Activated T-helper 17 cell treated with anti-CD3 and anti-CD28 coated beads, Interleukin-2, amount 50 U/mL, for 72 hours (primary cell): Measurements from ENCODE around the gene SORBS1. TPM values are rescaled to one million over a fixed set of nuclear protein-coding genes. Genes with fewer than 3 reads are reported as not detected.
"Not testable (repeated sequence)": the region's sequence is repeated elsewhere in the genome, so short reads cannot be mapped to it uniquely, and the experiment has no call there.

Experiments
- ATAC-seq: fragments of 150-1000 bp; cut with Tn5 transposase; replicated peaks from 2 replicates; pipeline ENCODE4 v1.10.0; 2021; ENCODE audit warnings: mild to moderate bottlenecking, moderate library complexity
- H3K27ac Mint-ChIP-seq: one replicate; pipeline ENCODE4 v1.8.0; 2022; ENCODE audit warnings: mixed read lengths
- H3K27me3 Mint-ChIP-seq: one replicate; pipeline ENCODE4 v1.8.0; 2022; ENCODE audit warnings: mixed read lengths
- H3K36me3 Mint-ChIP-seq: one replicate; pipeline ENCODE4 v1.8.0; 2022; ENCODE audit warnings: low read depth, mild to moderate bottlenecking, mixed read lengths
- H3K4me1 Mint-ChIP-seq: one replicate; pipeline ENCODE4 v1.8.0; 2022; ENCODE audit warnings: mixed read lengths
- H3K4me3 Mint-ChIP-seq: one replicate; pipeline ENCODE4 v1.8.0; 2022; ENCODE audit warnings: mild to moderate bottlenecking, mixed read lengths
- H3K9me3 Mint-ChIP-seq: one replicate; pipeline ENCODE4 v1.8.0; 2022; ENCODE audit warnings: mixed read lengths
- total RNA-seq, 2 donors: library from RNA; stranded (reverse); gene quantifications; one replicate each; pipeline ENCODE4 v1.2.3, GENCODE V29; 2022

Gene SORBS1
- total RNA-seq, 2 donors from 2014 or later = 1.1 to 3.4 TPM

DNA sequence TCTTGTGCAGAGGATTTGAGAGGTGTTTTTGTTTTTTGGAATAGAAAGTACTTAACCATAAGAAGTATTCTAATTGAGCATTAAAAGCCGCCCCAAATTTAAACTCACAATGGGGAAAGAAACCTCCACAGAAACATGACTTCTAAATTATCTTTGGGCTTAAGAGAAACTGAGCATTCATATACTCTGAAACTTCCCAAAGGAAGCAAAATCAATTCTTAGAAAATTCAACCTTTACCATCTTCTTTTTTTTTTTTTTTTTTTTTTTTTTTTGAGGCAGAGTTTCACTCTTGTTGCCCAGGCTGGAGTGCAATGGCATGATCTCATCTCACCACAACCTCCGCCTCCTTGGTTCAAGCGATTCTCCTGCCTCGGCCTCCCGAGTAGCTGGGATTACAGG lies 93.5 kb downstream of the SORBS1 start:
- H3K4me3 Mint-ChIP-seq, ATAC-seq, H3K27ac Mint-ChIP-seq, H3K4me1 Mint-ChIP-seq, H3K36me3 Mint-ChIP-seq, H3K9me3 Mint-ChIP-seq: not testable (repeated sequence)
- H3K27me3 Mint-ChIP-seq = peaks cover 19% of the 10 kb centered on the region

DNA sequence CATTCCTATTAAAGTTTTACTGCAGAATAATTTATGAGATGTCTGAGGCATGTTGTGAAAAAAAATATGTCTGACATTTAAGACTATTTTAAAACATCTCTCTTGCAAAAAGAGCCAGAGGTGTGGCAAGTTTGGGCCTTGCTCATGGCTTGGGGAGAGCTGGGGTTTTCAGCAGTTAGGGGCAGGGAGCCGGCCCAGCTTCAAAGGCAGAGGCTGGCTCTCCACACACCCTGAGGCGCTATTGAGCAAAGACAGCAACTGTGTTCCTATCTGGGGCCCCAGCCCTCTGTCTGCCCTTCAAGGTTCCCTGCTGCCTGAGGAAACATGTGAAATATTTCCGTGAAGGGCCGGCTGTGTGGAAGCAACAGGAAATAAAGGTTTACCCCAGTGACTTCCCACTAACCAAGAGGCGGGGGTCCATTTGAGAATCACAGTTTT lies 94.0 kb downstream of the SORBS1 start:
- Mint-ChIP-seq H3K9me3 (no peaks in the 10 kb centered on the region), H3K27me3 (peaks cover 19% of the 10 kb centered on the region), H3K36me3 (no peaks in the 10 kb centered on the region)

DNA sequence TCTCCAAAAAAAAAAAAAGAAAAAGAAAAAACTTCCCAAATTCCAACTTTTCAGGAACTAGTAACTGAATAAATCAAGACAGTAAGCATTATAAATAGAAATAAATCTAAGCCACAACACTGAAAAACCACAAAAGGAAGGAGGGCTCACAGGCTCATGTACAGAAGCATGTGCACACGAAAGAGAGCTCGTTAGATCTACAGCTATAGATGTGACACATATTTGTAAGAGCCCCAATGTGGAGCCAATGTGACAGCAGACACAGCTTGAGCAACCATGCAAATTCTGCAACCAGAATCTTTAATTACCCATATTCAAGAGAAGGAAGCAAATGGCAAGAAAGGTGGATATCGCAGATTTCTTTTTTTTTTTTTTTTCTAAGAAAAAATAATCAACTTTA lies 94.7 kb downstream of the SORBS1 start:
- Mint-ChIP-seq H3K36me3 (no peaks in the 10 kb centered on the region), H3K27ac (no peak overlapping the region), H3K9me3 (no peaks in the 10 kb centered on the region), H3K27me3 (peaks cover 19% of the 10 kb centered on the region), H3K4me1 (no peaks in the 10 kb centered on the region), H3K4me3 (no peak overlapping the region)
- ATAC-seq = no peak

More for the DNA sequence above, 94.0 kb downstream of the SORBS1 start:
- ATAC-seq = no peak
- Mint-ChIP-seq H3K4me3 (no peak overlapping the region), H3K27ac (no peak overlapping the region), H3K4me1 (no peaks in the 10 kb centered on the region)

DNA sequence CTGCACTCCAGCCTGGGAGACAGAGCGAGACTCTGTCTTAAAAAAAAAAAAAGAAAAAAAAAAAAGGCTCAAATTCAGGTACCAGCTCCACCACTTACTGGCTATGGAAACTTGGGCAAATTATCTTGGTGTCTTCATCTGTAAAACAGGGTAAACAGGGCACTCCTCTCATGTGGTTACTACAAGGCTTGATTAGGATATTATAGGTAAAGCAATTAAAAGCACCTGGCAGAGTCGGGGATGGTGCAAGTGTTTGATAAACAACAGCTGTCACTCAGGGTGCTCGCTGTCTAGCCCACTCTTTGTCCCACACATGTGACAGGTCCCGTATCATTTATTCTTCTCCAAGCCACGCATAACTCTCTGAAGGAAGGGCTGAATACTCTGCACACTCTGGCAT lies 96.9 kb downstream of the SORBS1 start:
- Mint-ChIP-seq H3K27me3 (peaks cover 19% of the 10 kb centered on the region), H3K27ac (no peak overlapping the region), H3K4me1 (no peaks in the 10 kb centered on the region), H3K9me3 (no peaks in the 10 kb centered on the region), H3K4me3 (no peak overlapping the region), H3K36me3 (no peaks in the 10 kb centered on the region)
- no peak for ATAC-seq

DNA sequence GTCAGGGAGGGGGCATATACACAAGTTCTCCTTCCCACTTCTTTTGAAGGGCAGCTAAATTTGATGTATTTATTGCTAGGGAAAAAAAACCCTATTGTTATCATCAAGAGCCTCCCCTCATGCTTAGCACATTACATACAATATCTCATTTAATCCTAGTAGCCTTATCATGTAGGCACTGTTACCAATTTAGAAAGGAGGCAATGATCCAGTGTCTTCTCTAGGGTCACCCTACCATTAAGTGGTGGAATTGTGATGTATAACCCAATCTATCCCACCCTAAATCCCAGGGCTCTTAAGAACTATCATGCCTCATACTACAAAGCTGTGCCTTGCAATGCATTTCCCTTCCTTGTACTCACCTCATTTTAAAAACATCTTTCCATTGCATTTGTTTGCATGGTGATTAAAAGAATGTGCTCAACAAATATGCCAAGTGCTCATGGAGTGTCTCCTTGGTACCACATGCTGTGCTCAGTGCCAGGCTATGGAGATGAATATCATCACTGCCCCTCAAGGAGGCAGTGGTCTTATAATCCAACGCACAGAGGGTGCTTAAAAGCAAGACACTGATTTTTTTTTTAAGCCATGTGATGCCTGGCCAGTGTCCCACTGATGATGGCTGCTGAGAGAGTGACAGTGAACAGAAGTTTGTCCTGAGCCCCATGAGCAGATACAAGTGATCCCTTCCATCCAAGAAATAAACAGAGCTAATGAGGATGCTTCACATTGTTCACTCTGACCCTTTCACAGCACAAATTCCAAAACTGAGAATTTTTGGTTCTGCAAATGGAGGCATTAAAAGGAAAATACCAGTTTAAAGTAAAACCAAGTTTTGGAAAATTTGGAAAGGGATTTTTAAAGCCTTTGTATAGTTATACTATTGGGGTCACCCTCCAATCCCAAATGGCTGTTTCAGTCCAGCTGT lies 98.2 kb downstream of the SORBS1 start:
- no peaks in the 10 kb centered on the region for H3K9me3 Mint-ChIP-seq
- H3K4me3 Mint-ChIP-seq = no peak overlapping the region
- H3K36me3 Mint-ChIP-seq = no peaks in the 10 kb centered on the region
- H3K4me1 Mint-ChIP-seq = no peaks in the 10 kb centered on the region
- H3K27ac Mint-ChIP-seq = no peak overlapping the region
- no peak for ATAC-seq
- H3K27me3 Mint-ChIP-seq = peaks cover 12% of the 10 kb centered on the region

DNA sequence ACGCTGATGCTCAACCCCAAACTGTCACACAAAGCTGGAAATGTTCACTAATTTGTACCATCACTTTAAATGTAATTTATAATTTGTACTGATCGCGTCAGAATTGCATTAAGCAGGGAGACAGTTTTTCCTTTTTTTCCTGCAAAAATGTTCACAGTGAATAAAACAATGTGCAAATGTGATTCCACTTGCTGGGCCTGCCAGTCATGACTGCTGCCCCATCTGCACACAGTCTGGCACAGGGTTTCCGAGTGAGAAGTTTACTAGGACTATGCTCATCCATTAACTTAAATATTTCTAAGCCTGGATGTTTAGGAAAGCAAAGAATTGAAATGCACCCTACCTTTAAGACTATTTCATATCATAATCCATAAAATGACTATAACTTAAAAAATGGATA lies 99.6 kb downstream of the SORBS1 start:
- H3K4me3 Mint-ChIP-seq = no peak overlapping the region
- H3K4me1 Mint-ChIP-seq = no peaks in the 10 kb centered on the region
- no peak for ATAC-seq
- H3K27me3 Mint-ChIP-seq = peaks cover 17% of the 10 kb centered on the region
- no peaks in the 10 kb centered on the region for H3K9me3 Mint-ChIP-seq
- no peaks in the 10 kb centered on the region for H3K36me3 Mint-ChIP-seq
- H3K27ac Mint-ChIP-seq = no peak overlapping the region

DNA sequence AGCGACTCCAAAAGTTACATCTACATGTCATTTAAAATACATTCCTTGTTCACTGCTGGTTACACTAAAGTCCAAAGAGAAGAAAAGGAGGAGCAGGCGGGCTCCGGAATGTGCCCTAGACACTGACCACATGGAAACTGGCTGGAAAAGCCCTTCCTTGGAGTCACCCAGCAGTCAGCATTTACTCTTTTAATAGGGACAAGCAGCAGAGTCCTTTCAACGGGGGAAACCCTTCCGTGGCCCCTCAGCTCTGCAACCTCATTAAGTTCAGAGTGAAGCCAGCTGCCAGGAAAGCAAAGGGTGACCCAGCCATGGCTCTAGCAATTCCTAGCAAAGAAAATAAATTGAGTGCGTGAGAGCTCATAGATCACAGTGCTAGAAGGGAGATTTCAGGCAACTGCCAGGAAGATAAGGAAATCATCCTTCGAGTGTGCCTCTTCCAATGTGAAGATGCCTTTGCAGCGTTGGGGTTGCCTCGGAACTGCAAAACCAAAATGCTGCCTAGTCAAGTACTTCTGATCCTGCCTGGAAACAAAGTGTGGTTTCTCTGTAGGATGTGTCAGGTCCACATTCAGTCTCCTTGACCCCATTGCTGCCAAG lies 101.6 kb downstream of the SORBS1 start:
- no peaks in the 10 kb centered on the region for H3K36me3 Mint-ChIP-seq
- no peaks in the 10 kb centered on the region for H3K4me1 Mint-ChIP-seq
- ATAC-seq = no peak
- no peak overlapping the region for H3K27ac Mint-ChIP-seq
- H3K9me3 Mint-ChIP-seq = no peaks in the 10 kb centered on the region
- H3K27me3 Mint-ChIP-seq = peaks cover 23% of the 10 kb centered on the region
- no peak overlapping the region for H3K4me3 Mint-ChIP-seq

DNA sequence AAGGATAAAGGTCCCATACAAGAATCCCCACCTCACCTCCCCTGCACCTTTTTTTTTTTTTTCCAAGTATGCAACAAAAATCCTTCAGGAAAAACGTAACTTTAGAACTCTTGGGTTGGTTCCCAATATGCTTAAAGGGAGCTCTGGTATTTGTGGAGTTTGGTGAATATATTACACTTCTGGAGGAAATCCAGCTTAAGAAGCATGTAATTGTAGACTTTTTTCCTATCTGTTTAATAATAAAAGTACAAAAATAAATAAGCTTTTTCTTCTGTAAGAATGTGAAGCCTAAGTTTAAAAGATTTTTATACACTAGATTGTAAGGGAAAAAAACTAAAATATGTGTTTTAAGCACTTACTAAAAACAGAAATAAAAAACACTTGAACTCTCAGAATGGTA lies 102.3 kb downstream of the SORBS1 start:
- Mint-ChIP-seq H3K9me3 (no peaks in the 10 kb centered on the region), H3K36me3 (no peaks in the 10 kb centered on the region), H3K27me3 (peaks cover 24% of the 10 kb centered on the region), H3K4me1 (no peaks in the 10 kb centered on the region), H3K4me3 (no peak overlapping the region), H3K27ac (no peak overlapping the region)
- ATAC-seq = no peak

DNA sequence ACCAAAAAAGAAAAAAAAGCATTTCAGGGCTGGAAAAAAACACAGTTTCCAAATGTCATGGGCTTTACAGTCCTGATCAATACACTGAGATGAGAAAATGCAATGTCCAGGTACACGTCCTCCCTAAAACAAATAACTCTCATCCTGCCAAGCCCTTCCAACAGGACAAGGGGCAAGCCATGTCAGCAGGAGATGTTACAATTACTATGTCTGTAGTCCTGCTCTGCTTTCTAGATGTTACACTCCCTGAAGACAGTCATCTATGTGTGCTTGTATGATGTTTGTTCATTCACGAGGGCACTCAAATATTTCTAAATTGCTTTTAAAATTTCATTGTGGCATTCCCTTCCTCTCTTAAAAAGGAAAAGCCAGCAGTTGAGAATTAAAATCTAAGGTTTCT lies 103.2 kb downstream of the SORBS1 start:
- no peak for ATAC-seq
- Mint-ChIP-seq H3K4me1 (no peaks in the 10 kb centered on the region), H3K36me3 (no peaks in the 10 kb centered on the region), H3K4me3 (no peak overlapping the region), H3K27me3 (peaks cover 22% of the 10 kb centered on the region), H3K27ac (no peak overlapping the region), H3K9me3 (no peaks in the 10 kb centered on the region)

DNA sequence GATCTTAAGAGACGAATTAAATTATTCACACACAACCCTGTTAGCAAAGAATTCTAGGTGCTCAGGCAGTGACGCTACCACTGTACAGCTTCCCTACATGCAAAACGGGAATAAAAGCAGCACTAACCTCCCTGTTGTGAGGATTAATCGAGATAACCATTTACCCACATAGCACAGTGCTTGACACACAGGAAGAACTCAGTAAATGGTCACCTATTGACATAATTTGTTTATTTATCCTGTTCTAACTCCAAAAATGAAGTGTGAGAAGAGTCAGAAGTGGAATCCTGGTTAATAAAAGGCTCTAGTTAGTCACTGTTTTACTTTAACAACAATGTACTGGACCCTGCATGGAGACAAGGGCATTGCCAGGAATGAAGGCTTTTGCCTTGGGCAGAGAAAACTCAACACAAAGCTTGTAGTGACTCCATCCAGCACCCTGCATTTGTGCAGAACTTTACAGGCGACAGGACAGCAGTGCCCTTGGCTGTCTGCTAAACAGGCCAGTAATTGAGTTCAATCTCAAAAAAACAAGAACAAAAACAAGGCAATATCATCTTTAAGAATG lies 103.8 kb downstream of the SORBS1 start:
- H3K27ac Mint-ChIP-seq = no peak overlapping the region
- no peak for ATAC-seq
- H3K4me3 Mint-ChIP-seq = no peak overlapping the region
- no peaks in the 10 kb centered on the region for H3K9me3 Mint-ChIP-seq
- H3K36me3 Mint-ChIP-seq = no peaks in the 10 kb centered on the region
- H3K27me3 Mint-ChIP-seq = peaks cover 21% of the 10 kb centered on the region
- H3K4me1 Mint-ChIP-seq = no peaks in the 10 kb centered on the region

DNA sequence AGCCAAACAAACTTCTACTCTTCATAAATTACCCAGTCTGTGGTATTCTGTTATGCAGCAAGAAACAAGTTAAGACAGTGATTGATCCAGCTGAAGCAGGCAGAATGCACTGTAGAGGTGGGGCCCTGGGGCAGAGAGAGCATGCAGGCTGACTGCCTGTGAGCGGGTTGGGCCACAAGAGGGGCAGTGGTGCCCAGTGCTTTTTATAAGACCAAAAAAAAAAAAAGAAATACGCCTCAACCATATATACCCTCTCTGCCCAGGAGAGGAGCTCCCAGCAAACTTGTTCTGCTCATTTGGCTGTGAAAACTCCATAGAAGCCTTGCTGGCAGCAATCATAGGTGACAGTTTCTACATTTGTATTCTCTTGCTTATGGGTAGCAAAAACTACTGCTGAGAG lies 104.7 kb downstream of the SORBS1 start:
- H3K27ac Mint-ChIP-seq = no peak overlapping the region
- H3K36me3 Mint-ChIP-seq = no peaks in the 10 kb centered on the region
- no peak overlapping the region for H3K4me3 Mint-ChIP-seq
- H3K27me3 Mint-ChIP-seq = peaks cover 21% of the 10 kb centered on the region
- no peak for ATAC-seq
- H3K9me3 Mint-ChIP-seq = no peaks in the 10 kb centered on the region
- H3K4me1 Mint-ChIP-seq = no peaks in the 10 kb centered on the region

DNA sequence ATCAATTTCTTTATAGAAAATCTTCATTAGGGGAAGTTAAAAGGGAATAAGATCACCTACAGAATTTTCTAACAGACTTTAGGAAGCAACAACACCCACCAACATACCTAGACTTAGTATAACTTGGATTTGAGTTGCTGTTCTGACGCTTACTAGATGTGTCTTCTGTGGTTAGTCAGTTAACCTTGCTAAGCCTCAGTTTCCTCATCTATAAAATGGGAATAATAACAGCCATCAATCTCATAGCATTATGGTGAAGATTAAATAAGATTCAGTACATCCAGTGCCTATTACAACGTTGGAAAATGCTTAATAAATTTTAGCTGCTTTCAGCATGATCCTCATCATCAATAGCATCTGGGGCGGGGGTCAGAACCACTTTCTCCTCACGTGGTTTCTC lies 106.2 kb downstream of the SORBS1 start:
- Mint-ChIP-seq H3K36me3 (no peaks in the 10 kb centered on the region), H3K4me3 (no peak overlapping the region), H3K27me3 (peaks cover 25% of the 10 kb centered on the region), H3K4me1 (no peaks in the 10 kb centered on the region), H3K9me3 (no peaks in the 10 kb centered on the region), H3K27ac (no peak overlapping the region)
- ATAC-seq = no peak

DNA sequence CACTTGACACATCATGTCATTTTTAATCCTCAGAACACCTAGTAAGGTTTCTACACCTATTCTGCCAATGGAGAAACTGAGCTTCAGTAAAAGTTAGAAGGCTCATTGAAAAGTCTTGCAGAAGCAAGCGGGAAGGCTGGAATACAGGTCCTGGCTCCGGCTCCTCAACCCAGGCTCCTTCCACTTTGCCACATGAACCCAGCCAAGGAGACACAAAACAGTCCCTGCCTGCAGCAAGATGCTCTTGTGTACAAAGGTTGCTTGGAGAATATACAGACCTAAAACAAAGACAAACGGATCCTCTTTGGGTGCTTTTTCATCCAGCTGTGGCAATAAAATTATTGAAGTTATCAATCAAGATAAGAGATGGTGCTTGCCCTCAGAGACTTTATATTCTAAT lies 106.8 kb downstream of the SORBS1 start:
- ATAC-seq = no peak
- Mint-ChIP-seq H3K4me3 (no peak overlapping the region), H3K9me3 (no peaks in the 10 kb centered on the region), H3K4me1 (no peaks in the 10 kb centered on the region), H3K36me3 (no peaks in the 10 kb centered on the region), H3K27ac (no peak overlapping the region), H3K27me3 (peaks cover 25% of the 10 kb centered on the region)

DNA sequence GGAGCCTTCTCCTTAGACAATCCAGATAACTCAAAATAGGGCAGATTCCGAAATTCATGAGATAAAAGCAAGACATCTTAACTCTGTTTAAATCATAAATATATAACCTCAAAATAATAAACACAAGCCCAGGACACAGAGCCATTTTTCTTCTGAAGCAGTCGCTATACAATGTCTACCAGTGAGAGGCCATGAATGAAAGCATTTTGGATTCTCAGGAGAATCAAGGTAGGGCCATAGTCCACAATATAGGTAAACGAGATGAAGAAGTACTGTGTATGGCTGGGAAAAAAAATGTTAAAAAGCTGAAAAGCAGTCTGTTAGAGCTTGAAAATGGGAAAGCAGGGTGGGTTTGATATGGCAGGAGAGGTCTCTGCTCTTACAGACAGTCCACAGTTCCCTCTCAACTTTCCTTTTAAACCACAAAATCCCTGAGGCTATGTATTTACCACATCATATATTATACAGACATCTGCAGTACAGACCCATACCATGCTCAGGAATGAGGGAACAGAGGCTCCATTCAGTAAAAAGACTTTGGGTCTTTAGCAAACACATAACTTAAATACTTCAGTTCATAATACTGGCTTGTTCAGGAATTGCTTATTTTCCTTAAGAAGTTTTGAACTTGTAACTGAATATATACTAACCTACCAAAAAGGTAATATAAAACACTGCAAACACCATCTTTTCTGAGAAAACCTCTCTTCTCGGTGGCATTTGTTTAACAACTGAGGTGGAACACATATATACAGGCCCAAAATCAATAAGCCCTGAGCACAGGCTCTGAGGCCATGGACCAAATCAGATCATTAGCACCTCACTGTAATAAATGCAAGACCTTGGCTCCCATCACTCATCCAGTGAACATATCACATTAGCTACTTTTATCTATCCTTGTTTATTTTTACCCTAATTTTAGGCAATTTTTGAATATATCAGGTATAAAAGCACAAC lies 109.3 kb downstream of the SORBS1 start:
- Mint-ChIP-seq H3K9me3 (no peaks in the 10 kb centered on the region), H3K27ac (no peak overlapping the region), H3K36me3 (no peaks in the 10 kb centered on the region), H3K27me3 (peaks cover 22% of the 10 kb centered on the region), H3K4me3 (no peak overlapping the region), H3K4me1 (no peaks in the 10 kb centered on the region)
- ATAC-seq = no peak
